ENCODE results near the gene PMPCA.
"Not testable (repeated sequence)": the region's sequence is repeated elsewhere in the genome, so short reads cannot be mapped to it uniquely, and the experiment has no call there.

Gene PMPCA

GRCh38 chr9:136394312-136395019, 16.0 kb upstream of the PMPCA start:
- no peak for DNase-seq (ENCODE audit: low read depth)

GRCh38 chr9:136395020-136395340, 15.5 kb upstream of the PMPCA start:
- DNase-seq (ENCODE audit: low read depth), result no peak

DNA sequence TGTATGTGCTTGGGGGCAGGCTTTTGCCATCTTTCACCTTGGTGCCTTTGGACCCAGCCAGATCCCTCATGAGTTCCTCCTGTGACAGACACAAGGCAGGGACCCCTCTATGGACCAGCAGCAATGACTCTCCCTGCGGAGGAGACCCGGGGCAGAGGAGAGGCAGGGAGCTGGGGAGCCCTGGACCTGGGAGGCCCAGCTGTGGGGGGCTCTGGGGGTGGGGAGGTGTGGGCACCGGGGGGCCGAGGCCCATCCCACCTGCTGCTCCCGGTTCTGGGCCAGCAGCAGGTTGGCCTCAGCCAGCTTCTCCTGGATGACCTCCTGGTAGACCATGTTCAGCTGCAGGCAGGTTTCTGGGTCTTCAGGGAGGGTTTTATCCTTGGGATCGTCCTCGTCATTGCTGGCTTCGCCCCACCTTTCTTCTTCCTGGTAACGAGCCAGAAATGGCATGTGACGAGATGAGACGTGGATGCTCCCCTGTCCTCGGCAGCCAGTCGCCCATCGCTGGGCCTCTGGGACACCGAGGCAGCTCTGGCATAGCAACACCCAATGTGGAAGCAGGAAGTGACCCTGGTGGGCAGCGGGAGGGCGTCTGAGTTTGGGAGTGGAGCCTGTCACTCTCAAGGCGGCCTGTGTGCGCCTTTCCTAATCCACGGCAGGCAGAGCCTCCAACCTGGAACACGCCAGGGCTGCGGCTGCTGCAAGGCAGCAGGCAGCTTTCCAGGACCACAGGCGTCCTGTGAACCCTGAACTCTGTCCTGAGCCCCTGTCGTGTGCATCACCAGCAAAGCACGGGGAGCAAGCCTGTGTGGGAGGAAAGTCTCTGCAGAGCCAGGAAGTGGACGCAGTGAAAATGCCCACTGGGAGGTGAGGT, 14.9 kb upstream of the PMPCA start:
- DNase-seq (ENCODE audit: low read depth), result no peak

GRCh38 chr9:136396219-136396515, 14.3 kb upstream of the PMPCA start:
- no peak for DNase-seq (ENCODE audit: low read depth)

- no peak for DNase-seq (ENCODE audit: low read depth)
These were observed 12.8 kb upstream of the PMPCA start for GRCh38 chr9:136397643-136398042.

DNA sequence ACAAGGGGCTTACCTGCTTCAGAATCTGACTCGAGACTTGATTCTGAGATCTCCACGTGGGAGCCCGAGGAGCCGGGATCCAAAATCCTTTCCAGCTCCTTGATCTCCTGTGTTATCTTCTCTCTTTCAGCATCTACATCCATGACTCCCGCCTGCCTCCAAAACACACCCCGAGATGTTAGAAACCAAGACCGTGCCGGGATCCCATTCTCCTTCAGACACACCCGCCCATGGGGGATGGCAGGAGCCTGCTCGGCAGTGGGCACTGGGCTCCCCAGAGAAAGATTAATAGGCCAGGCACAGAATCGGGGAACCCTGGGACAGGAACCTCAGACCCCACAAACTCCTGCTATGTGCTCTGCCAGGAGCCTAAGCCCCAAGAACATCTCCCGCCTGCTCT, 12.2 kb upstream of the PMPCA start:
- DNase-seq (ENCODE audit: low read depth), result no peak

- peak; percentile 16 for DNase-seq (ENCODE audit: low read depth)
These were observed 11.1 kb upstream of the PMPCA start for GRCh38 chr9:136399176-136400037.

DNA sequence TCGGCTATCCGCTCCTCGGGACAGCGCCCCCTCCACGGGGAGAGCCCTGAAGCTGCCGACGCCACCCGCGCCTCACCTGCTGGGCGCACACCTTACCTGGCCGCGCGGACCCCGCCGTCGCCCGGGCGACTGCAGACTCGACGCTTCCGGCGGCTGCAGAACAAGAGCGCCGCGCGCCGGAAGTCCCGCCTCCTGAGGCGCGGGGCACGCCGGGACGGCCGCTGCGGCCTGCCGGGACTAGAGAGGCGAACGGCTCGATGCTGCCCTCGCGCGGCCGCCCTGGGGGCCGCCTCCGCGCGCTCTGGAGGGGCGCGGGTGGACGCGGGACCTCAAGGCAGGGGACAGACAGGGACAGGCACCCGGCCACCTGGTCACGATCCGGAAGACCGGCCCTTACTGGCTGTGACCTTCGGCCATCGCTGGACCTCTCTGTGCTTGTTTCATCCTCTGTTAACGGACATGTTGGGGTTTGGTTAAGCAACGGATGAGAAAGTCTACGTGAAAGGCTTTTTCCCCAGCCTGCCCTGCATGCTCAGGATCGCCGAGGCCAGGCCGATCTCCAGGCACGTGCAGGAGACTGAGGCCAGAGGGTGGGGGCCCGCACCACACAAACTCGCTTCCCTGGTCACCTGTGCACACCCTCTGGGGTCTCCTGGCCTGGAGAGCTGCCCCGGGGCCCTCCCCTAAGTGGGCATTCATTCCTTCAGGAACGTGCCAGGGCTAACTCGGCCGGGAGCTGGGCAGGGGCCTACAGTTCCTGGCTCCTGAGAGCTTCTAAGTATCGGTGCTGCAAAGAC, 10.2 kb upstream of the PMPCA start, which contains the start of gene SNAPC4:
Gene SNAPC4, minus strand, starts transcription at position 133 of the 797 bp plus-strand sequence. CDS start 1,742 bp downstream, outside the sequence.
- DNase-seq (ENCODE audit: low read depth), result peak; percentile 79

GRCh38 chr9:136401173-136401922, 9.1 kb upstream of the PMPCA start:
- DNase-seq (ENCODE audit: low read depth), result no peak

GRCh38 chr9:136402067-136402466, 8.4 kb upstream of the PMPCA start:
- DNase-seq (ENCODE audit: low read depth), result no peak

DNA sequence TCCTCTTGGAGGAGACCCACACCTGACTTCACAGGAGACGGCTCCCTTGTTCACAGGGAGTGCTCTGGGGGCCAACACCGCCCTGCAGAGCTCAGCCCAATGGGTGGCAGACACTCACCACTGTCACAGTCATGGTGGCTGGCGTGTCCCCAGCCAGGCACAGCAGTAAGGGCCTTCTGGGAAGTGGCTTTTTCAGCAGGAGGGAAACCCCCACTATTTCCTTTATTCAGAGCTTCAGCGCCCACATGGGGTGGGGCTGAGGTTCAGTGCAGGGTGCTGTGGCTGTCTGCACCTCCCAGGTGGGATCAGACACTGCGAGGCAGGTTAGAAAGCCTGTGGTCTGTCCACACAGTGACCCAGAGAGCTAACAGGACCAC, 6.9 kb upstream of the PMPCA start:
- DNase-seq (ENCODE audit: low read depth), result peak; percentile 71

DNA sequence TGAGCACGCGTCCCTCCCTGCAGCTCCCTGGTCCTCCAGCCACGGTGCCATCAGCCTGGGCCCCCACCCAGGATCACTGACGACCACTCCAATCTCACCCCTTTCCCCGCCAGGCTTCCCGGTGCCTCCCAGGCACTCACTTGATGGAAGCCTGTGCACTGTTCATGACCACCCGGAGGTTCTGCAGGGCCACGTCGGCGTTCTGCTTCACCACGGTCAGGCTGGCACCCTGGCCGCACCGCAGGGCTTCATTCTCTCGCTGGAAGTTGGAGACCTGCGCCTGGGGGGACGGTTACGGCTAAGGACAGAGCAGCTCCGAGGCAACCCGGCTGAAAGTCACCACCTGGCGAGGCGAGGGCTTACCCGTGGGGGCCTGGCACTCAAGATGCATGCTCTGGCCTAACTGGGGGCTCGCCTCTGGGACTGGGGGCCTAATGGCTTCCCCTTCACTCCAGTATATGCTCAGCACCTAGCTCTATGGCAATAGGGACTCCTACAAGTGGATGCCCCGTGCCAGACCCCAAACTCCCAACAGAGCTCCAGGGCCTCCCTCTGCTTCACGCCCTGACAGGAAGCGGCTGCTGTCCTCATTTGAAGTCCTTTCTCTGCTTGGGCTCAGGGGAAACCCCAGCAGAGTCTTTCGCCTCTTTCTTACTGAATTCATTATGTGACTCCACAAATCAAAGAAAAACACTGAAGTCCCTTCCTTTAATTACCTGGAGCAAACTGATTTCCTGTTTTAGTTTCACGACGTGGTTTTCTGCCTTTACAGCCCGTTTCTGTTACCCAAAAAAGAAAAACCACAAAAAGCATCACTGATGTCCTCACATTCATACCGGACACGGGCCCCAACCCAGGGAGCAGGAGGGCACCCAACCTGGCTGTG, 6.3 kb upstream of the PMPCA start:
- DNase-seq (ENCODE audit: low read depth), result peak; percentile 44

DNA sequence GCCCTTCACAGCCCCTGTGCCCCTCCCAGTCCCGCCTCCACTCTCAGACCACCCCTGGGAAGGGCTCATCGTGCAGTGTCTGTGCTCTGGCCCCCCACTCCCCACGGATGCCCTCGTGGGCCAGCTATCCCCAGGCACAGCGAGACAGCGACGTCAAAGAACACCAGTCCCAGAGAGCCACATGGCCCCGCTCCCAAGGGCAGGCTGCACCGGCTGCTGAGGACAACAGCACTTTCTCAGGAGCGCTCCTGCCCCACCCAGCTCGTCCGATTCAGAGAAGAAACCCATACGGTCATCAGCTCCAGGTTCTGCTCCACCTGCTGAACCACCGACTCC, 5.7 kb upstream of the PMPCA start:
- DNase-seq (ENCODE audit: low read depth), result no peak

- DNase-seq (ENCODE audit: low read depth), result no peak
These were observed 5.0 kb upstream of the PMPCA start for GRCh38 chr9:136405481-136405880.

- not testable (repeated sequence) for DNase-seq (ENCODE audit: low read depth)
These were observed 4.6 kb upstream of the PMPCA start for GRCh38 chr9:136405904-136406303.

- not testable (repeated sequence) for DNase-seq (ENCODE audit: low read depth)
These were observed 3.4 kb upstream of the PMPCA start for GRCh38 chr9:136407061-136407460.

- no peak for DNase-seq (ENCODE audit: low read depth)
These were observed 2.5 kb upstream of the PMPCA start for GRCh38 chr9:136407911-136408310.

GRCh38 chr9:136409557-136410455, 652 bp upstream of the PMPCA start:
- peak; percentile 18 for DNase-seq (ENCODE audit: low read depth)

DNA sequence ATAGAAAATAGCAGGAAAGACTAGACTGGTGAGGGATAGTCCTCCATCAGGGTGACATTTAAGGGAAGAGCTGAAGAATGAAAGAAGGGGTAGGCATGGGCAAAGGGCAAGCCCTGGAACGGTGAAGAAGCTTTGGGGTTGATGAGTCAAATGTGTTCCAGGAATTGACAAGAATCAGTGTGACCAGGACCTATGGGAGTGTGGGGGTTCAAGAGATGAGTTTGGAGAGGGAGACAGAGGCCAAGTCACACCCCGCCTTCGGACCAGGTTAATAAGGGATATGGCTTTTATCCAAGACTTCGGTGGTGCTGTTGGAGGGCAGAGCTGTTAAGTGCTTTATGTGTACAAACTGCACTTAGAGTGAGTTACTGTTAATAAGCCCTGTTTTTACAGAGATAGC, 920 bp downstream of the PMPCA start:
- no peak for DNase-seq (ENCODE audit: low read depth)
